LoVo (cell line): ENCODE results near the gene GLRA2.
A peak's percentile ranks its signal among the peaks of the same experiment; 100 is the strongest.

Experiments
- DNase-seq: peaks from one replicate; pipeline ENCODE4 v3.0.0-alpha.2; 2016; ENCODE audit warnings: low spot score

The GLRA2 gene

GRCh38 chrX:14529290-14529989, at the start of gene GLRA2:
Gene GLRA2, plus strand, starts transcription at chrX:14529536. Its CDS starts 522 bp downstream, at chrX:14530058.
- peak; percentile 15 for DNase-seq

- DNase-seq, result no peak
Observed at GRCh38 chrX:14489437-14489836, 39.9 kb upstream of the GLRA2 start.

GRCh38 chrX:14491689-14492088, 37.6 kb upstream of the GLRA2 start:
- no peak for DNase-seq

GRCh38 chrX:14496674-14497073, 32.7 kb upstream of the GLRA2 start:
- no peak for DNase-seq

- no peak for DNase-seq
Observed at GRCh38 chrX:14497184-14497666, 32.1 kb upstream of the GLRA2 start.

GRCh38 chrX:14501327-14501726, 28.0 kb upstream of the GLRA2 start:
- DNase-seq, result no peak

- no peak for DNase-seq
Observed at GRCh38 chrX:14504960-14505538, 24.3 kb upstream of the GLRA2 start.

- no peak for DNase-seq
Observed at GRCh38 chrX:14505648-14506047, 23.7 kb upstream of the GLRA2 start.

GRCh38 chrX:14506866-14507265, 22.5 kb upstream of the GLRA2 start:
- DNase-seq, result no peak

GRCh38 chrX:14508025-14508690, 21.2 kb upstream of the GLRA2 start:
- DNase-seq, result peak; percentile 8

GRCh38 chrX:14509325-14510057, 19.8 kb upstream of the GLRA2 start:
- peak; percentile 1 for DNase-seq

- DNase-seq, result peak; percentile 56
Observed at GRCh38 chrX:14528629-14529289, 577 bp upstream of the GLRA2 start.

GRCh38 chrX:14533867-14534266, 4.5 kb downstream of the GLRA2 start:
- DNase-seq, result peak; percentile 56

GRCh38 chrX:14546190-14546589, 16.9 kb downstream of the GLRA2 start:
- DNase-seq, result no peak

- no peak for DNase-seq
Observed at GRCh38 chrX:14554131-14554715, 24.9 kb downstream of the GLRA2 start.

- DNase-seq, result no peak
Observed at GRCh38 chrX:14564058-14564457, 34.7 kb downstream of the GLRA2 start.

GRCh38 chrX:14573161-14573560, 43.8 kb downstream of the GLRA2 start:
- DNase-seq, result no peak

GRCh38 chrX:14581081-14581480, 51.7 kb downstream of the GLRA2 start:
- no peak for DNase-seq

- no peak for DNase-seq
Observed at GRCh38 chrX:14584548-14584947, 55.2 kb downstream of the GLRA2 start.

GRCh38 chrX:14590216-14590615, 60.9 kb downstream of the GLRA2 start:
- DNase-seq, result no peak

- DNase-seq, result no peak
Observed at GRCh38 chrX:14590693-14591424, 61.5 kb downstream of the GLRA2 start.
